D341Med (cell line): ENCODE results near the gene IFNA6.

Experiments
- DNase-seq: peaks from one replicate; pipeline ENCODE4 v3.0.0; 2012; ENCODE audit warnings: low spot score

IFNA6 gene

GRCh38 chr9:21331676-21332402 lies 18.8 kb downstream of the IFNA6 start:
- DNase-seq = no peak

- DNase-seq = peak; percentile 43
Observed at GRCh38 chr9:21326526-21327139, 24.1 kb downstream of the IFNA6 start.

- no peak for DNase-seq
Observed at GRCh38 chr9:21324047-21324446, 26.6 kb downstream of the IFNA6 start.

- DNase-seq = no peak
Observed at GRCh38 chr9:21322911-21323461, 27.7 kb downstream of the IFNA6 start.

GRCh38 chr9:21320465-21320864 lies 30.2 kb downstream of the IFNA6 start:
- DNase-seq = no peak

- DNase-seq = peak; percentile 49
Observed at GRCh38 chr9:21317956-21318923, 32.4 kb downstream of the IFNA6 start.

GRCh38 chr9:21316860-21317259 lies 33.8 kb downstream of the IFNA6 start:
- no peak for DNase-seq

GRCh38 chr9:21316032-21316842 lies 34.5 kb downstream of the IFNA6 start:
- DNase-seq = no peak

- DNase-seq = no peak
Observed at GRCh38 chr9:21314152-21314551, 36.5 kb downstream of the IFNA6 start.

- DNase-seq = no peak
Observed at GRCh38 chr9:21311889-21312288, 38.8 kb downstream of the IFNA6 start.

- DNase-seq = no peak
Observed at GRCh38 chr9:21305213-21305612, 45.5 kb downstream of the IFNA6 start, which contains the start of gene IFNA5. IFNA5 (minus strand) TSS chr9:21305313; CDS start chr9:21305256, 57 bp downstream.
